ENCODE results near the gene ZNF423. TPM values are rescaled to one million over a fixed set of nuclear protein-coding genes. Genes with fewer than 3 reads are reported as not detected.
A peak's percentile ranks its signal among the peaks of the same experiment; 100 is the strongest.

ZNF423 gene
- total RNA-seq, 1 donor from 2014 or later = 49.8 TPM

GRCh38 chr16:49695782-49696413, 160.0 kb downstream of the ZNF423 start:
- H3K4me3 Mint-ChIP-seq (ENCODE audit: low read depth) = no peak overlapping the region
- H3K4me1 Mint-ChIP-seq (ENCODE audit: low read depth) = peaks cover 40% of the 10 kb centered on the region
- no peaks in the 10 kb centered on the region for H3K9me3 Mint-ChIP-seq (ENCODE audit: low read depth)
- peak overlapping the region; percentile 40 for H3K27ac Mint-ChIP-seq
- peaks cover 4% of the 10 kb centered on the region for H3K36me3 Mint-ChIP-seq (ENCODE audit: insufficient read depth)
- H3K27me3 Mint-ChIP-seq = no peaks in the 10 kb centered on the region
- no peak for TF ChIP-seq CTCF (IDR thresholded peaks at IDR 0.05; ENCODE audit: unreplicated experiment)
- DNase-seq (ENCODE audit: low spot score, unreplicated experiment) = no peak

GRCh38 chr16:49693445-49693844, 162.5 kb downstream of the ZNF423 start:
- Mint-ChIP-seq H3K4me3 (ENCODE audit: low read depth) (no peak overlapping the region), H3K4me1 (ENCODE audit: low read depth) (peaks cover 19% of the 10 kb centered on the region), H3K9me3 (ENCODE audit: low read depth) (no peaks in the 10 kb centered on the region), H3K36me3 (ENCODE audit: insufficient read depth) (peaks cover 5% of the 10 kb centered on the region), H3K27ac (no peak overlapping the region), H3K27me3 (no peaks in the 10 kb centered on the region)
- TF ChIP-seq CTCF (IDR thresholded peaks at IDR 0.05; ENCODE audit: unreplicated experiment) = no peak
- no peak for DNase-seq (ENCODE audit: low spot score, unreplicated experiment)

- TF ChIP-seq CTCF (IDR thresholded peaks at IDR 0.05; ENCODE audit: unreplicated experiment) = no peak
- Mint-ChIP-seq H3K36me3 (ENCODE audit: insufficient read depth) (peaks cover 5% of the 10 kb centered on the region), H3K4me3 (ENCODE audit: low read depth) (no peak overlapping the region), H3K4me1 (ENCODE audit: low read depth) (no peaks in the 10 kb centered on the region), H3K9me3 (ENCODE audit: low read depth) (no peaks in the 10 kb centered on the region), H3K27ac (peak overlapping the region; percentile 49), H3K27me3 (no peaks in the 10 kb centered on the region)
- no peak for DNase-seq (ENCODE audit: low spot score, unreplicated experiment)
These were observed 165.1 kb downstream of the ZNF423 start for GRCh38 chr16:49690778-49691177.

GRCh38 chr16:49688036-49688697, 167.7 kb downstream of the ZNF423 start:
- Mint-ChIP-seq H3K9me3 (ENCODE audit: low read depth) (no peaks in the 10 kb centered on the region), H3K4me3 (ENCODE audit: low read depth) (no peak overlapping the region), H3K27ac (no peak overlapping the region), H3K36me3 (ENCODE audit: insufficient read depth) (peaks cover 3% of the 10 kb centered on the region), H3K4me1 (ENCODE audit: low read depth) (no peaks in the 10 kb centered on the region), H3K27me3 (no peaks in the 10 kb centered on the region)
- DNase-seq (ENCODE audit: low spot score, unreplicated experiment) = no peak
- TF ChIP-seq CTCF (IDR thresholded peaks at IDR 0.05; ENCODE audit: unreplicated experiment) = no peak

- Mint-ChIP-seq H3K4me3 (ENCODE audit: low read depth) (no peak overlapping the region), H3K9me3 (ENCODE audit: low read depth) (no peaks in the 10 kb centered on the region), H3K4me1 (ENCODE audit: low read depth) (no peaks in the 10 kb centered on the region), H3K27ac (no peak overlapping the region), H3K36me3 (ENCODE audit: insufficient read depth) (peaks cover 3% of the 10 kb centered on the region), H3K27me3 (no peaks in the 10 kb centered on the region)
- no peak for TF ChIP-seq CTCF (IDR thresholded peaks at IDR 0.05; ENCODE audit: unreplicated experiment)
- no peak for DNase-seq (ENCODE audit: low spot score, unreplicated experiment)
These were observed 168.4 kb downstream of the ZNF423 start for GRCh38 chr16:49687476-49688002.
